NCI-H1092 treated with DMSO at 0.1 percent for 48 hours (cell line): Measurements from ENCODE around the gene TBC1D4.

Experiments used
- DNase-seq: peaks from one replicate; lab custom pipeline; 2025; lab: John Stamatoyannopoulos, UW

TBC1D4 gene

GRCh38 chr13:75482070-75482819, at the start of gene TBC1D4:
TBC1D4 (minus strand) TSS chr13:75482169; CDS start chr13:75481767, 402 bp downstream.
- peak; percentile 89 for DNase-seq

DNA sequence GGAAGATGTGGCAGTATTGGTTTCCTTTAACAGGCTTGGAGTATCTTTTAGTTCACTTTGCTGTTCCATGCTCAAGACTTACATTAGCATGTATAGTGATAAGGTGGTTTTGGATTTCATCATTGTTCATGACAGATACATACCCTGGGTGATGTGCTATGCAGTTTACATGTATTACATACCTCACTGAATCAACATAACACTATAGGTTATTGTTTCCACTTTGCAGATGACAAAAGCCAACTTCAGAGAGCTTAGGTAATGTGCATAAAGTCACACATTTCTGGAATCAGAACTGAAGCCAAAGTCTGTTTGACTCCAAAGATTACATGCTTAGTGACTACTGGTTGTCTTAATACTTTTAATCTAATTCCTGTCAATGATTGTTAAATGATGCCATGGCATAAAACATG, 48.6 kb upstream of the TBC1D4 start:
- no peak for DNase-seq

DNA sequence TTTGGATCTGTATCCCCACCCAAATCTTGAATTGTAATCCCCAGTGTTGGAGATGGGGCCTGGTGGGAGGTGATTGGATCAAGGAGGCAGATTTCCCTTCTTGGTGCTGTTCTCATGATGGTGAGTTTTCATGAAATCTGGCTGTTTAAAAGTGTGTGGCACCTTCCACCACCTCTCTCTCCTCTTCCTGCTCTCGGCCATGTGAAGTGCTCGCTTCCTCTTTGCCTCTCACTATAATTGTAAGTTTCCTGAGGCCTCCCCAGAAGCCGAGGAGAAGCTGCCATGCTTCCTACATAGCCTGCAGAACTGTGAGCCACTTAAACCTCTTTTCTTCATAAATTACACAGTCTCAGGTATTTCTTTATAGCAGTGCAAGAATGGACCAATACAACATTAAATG, 40.0 kb upstream of the TBC1D4 start:
- DNase-seq: no peak

DNA sequence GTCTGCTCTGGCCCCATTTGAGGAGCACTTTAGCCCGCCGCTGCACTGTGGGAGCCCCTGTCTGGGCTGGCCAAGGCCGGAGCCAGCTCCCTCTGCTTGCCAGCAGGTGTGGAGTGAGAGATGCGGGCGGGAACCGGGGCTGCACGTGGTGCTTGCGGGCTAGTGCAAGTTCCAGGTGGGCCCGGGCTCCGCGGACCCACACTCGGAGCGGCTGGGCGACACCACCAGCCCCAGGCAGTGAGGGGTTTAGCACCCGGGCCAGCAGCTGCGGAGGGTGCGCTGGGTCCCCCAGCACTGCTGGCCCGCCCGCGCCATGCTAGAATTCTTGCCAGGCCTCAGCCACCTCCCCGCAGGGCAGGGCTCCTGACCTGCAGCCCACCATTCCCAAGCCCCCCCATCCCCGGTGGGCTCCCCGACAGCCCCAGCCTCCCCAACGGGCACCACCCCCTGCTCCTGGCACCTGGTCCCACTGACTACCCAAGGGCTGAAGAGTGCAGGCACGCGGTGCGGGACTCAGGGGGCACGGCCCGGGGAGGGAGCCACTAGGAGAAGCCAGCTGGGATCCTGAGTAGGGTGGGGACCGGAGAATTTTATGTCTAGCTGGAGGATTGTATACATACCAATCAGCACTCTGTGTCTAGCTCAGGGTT, 36.6 kb upstream of the TBC1D4 start:
- DNase-seq: no peak

DNA sequence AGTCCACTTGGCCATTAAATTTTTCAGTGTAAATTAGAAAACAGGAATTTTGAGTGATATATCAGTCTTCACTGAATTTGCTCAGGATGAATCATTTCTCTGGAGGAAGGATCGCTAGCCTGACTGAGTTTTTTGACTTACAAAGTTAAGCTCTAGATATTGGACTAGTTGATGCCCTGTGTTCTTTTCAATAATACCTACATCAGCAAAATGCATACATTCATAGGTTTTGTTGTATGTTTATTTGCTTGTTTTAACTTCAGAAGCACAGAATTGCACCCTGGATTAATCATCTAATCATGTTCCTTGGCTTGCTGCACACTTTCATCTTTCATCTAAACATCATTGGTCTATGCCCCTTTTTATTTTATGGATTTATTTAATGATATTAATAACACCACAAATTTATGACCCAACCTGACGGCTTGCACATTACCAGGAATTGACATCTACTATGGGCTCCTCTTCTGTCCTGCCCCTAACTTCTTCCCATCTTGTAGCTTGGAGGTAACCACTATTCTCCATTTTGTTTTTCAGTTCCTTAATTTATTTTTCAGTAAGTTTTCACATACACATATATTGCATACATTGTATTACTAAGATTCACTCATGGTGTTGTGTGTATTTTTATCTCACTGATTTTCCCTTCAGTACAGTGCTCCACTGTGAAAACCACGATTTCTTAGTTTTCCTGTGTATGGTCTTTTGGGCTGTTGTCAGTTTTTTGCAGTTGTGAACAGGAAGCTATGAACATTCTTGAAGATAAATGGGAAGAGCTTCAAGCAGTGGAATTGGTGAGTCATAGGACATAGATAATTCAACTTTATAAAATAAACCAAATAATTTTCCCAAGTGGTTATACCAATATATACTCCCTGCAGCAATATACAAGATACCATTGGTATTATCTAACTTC, 32.4 kb upstream of the TBC1D4 start:
- DNase-seq: no peak

GRCh38 chr13:75513271-75513670, 31.3 kb upstream of the TBC1D4 start:
- DNase-seq: no peak

DNA sequence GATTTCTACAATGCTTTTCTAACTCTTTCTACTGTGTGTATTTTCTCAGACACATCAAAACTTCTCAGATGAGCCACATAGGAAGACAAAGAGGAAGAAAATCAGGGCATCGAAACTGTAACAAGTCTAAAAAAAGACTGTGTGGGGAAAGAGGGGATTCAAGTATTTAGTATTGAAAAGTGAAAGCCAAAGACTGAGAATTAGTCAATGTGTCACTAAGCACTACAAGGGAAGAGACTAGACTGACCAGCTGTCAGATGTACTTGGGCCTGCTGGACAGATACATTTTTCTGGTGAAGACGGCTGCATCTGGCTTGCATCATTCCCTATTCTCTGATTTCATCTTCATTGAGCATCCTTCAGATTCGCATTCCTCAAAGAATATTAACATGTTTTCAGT, 30.3 kb upstream of the TBC1D4 start:
- DNase-seq: no peak

DNA sequence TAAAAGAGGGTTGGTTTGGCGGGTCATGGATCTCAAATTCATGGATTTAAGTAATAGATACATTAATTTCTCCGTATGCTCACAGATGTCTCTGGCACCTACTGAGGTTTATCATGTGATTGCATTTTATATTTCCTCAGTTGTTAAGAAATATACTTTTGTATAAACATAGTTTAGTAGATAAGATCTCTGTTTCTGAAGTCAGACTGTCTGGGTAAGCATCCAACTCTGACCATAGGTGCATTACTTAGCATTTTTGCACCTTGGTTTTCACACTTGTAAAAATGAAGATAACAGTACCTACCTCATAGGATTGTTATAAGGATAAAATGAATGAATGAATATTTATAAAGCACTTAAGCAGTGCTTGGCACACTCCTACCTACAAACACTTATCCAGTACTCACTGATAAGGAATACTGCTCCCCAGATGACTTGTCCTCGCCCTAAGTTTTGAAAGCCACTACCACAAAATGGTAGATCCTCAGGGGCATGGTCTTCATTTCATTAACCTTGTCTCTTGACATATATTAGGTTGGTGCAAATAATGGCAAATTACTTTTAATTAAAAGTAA, 29.2 kb upstream of the TBC1D4 start:
- DNase-seq: no peak

- DNase-seq: no peak
These were observed 26.1 kb upstream of the TBC1D4 start for GRCh38 chr13:75508002-75508548.

- peak; percentile 18 for DNase-seq
These were observed 25.3 kb upstream of the TBC1D4 start for GRCh38 chr13:75507027-75508001.

DNA sequence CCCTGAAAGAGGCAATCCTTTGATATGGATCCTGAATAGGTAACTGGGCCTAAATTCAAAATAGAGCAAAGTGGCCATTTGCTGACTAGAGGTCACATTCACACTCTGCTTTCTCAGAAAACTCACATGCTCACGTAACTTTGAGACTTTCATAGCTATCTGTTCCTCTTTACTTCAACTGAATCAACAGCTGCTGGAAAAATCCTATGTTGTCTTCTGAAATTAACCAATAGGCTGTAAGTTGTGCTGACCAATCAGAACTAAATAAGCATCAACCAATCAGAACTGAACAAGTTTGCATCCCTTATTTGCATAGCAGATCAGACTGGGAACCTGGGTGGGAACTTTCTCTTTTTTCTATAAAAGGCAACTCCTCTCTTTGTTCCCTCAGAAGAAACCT, 24.0 kb upstream of the TBC1D4 start:
- no peak for DNase-seq

DNA sequence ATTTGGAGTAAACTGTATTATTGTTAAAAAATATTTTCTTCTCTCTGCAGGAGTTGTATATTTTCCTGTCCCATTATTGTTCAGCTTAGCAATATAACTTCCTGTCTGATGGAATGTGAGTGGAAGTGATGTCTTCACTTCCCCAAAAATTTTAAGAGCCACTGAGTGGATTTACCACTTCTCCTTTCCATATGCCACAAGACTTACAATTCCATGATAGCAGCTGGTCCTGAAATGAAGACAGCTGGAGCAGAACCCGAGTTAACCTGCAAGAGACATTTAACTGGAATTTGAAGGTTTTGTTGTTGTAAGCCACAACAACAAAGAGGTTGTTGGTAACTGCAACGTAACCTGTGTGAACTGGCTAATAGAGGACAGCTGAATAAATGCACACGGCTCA, 23.4 kb upstream of the TBC1D4 start:
- no peak for DNase-seq

- no peak for DNase-seq
These were observed 14.0 kb upstream of the TBC1D4 start for GRCh38 chr13:75495938-75496337.

GRCh38 chr13:75494491-75494890, 12.5 kb upstream of the TBC1D4 start:
- DNase-seq: no peak

DNA sequence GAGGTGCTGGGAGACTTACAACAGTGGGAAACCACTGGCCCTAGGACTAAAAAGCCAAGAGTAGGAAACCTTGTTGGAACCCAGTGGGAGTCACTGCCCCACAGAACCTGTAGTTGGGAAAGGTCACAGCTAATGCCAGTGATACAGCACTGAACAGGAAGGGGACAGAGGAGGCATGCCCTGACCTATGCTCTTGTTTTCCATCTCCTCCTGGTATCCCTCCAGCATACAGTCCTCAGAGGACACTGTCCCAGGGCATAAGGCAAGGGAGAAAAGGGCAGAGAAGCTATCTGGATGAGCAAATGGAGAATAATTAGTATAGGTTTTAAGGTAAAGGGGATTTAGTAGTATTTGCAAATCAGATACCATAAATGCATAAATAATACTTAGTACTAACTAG, 11.2 kb upstream of the TBC1D4 start:
- DNase-seq: no peak

DNA sequence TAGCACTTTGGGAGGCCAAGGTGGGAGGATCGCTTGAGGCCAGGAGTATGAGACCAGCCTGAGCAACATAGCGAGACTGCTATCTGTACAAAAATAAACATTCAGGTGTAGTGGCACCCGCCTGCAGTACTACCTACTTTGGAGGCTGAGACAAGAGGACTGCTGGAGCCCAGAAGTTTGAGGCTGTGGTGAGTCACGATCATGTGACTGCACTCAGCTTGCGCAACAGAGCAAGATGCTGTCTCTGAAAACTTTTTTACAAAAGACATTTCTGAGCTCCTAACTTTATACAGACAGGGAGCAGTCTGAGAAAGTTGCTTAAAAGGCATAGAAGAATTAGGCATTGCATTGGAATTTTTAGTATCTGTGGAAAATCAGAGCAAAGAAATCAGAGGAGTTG, 10.4 kb upstream of the TBC1D4 start:
- no peak for DNase-seq

DNA sequence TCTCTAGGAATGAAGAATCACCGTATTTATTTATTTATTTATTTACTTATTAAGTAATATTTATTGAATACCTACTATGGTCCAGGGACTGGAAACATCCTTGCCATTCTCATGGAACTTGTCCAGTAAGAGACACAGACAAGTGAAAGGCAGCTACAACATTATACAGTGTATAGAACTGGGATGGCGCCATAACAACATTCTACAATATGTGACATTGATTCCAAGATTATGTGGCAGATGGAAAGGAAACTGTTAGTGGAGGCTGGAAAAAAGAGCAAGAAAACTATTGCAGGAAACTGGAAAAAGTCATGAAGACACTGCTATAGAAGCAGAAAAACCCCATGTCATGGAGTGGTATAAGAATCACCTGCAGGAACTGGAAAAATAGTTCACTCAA, 9.4 kb upstream of the TBC1D4 start:
- DNase-seq: no peak

- DNase-seq: no peak
These were observed 7.7 kb upstream of the TBC1D4 start for GRCh38 chr13:75489502-75490263.

GRCh38 chr13:75486146-75487062, 4.4 kb upstream of the TBC1D4 start:
- DNase-seq: no peak
